IMR-90 (cell line): ENCODE results near the gene APPBP2. TPM values are rescaled to one million over a fixed set of nuclear protein-coding genes. Genes with fewer than 3 reads are reported as not detected.

Experiments
- ATAC-seq: fragments of 200-7000 bp; cut with Tn5 transposase; 2 replicates; pipeline ENCODE4 v1.9.1; 2020; ENCODE audit warnings: low read depth, mild to moderate bottlenecking, moderate library complexity
- BruUV-seq: library from RNA; stranded (reverse); fragments of 400-500 nt; replicated peaks from 2 replicates; lab custom pipeline; 2021; lab: Mats Ljungman, UMichigan
- CTCF ChIA-PET: fragments of 300-600 bp; formaldehyde crosslinking; extraction: SDS; loops from one replicate; lab custom pipeline; 2021; ENCODE audit warnings: antibody characterized with exemption; lab: Yijun Ruan, JAX
- POLR2A ChIA-PET: fragments of 300-600 bp; sonication (Branson Sonifier 250); formaldehyde crosslinking; loops from one replicate; lab custom pipeline; 2022; ENCODE audit warnings: antibody characterized with exemption; ENCODE audit not compliant: unreplicated experiment; lab: Charles Lee
- DNase-seq: peaks from one replicate; pipeline ENCODE4 v3.0.0; 2013
- H2AFZ ChIP-seq: replicated peaks from 2 replicates; pipeline ENCODE3; 2013; ENCODE audit warnings: low read length, mild to moderate bottlenecking; ENCODE audit not compliant: poor library complexity
- H2AK5ac ChIP-seq: 2 replicates; pipeline ENCODE4 v1.6.1; 2013; ENCODE audit warnings: low read depth, low read length, inconsistent platforms
- H2AK9ac ChIP-seq: replicated peaks from 2 replicates; pipeline ENCODE3; 2013; ENCODE audit warnings: mild to moderate bottlenecking, low read depth, low read length, moderate library complexity; ENCODE audit not compliant: poor library complexity
- H2BK120ac ChIP-seq: 2 replicates; pipeline ENCODE4 v1.6.1; 2013; ENCODE audit warnings: low read depth, low read length, inconsistent platforms
- H2BK15ac ChIP-seq: 3 replicates; pipeline ENCODE4 v1.6.1; 2013; ENCODE audit warnings: low read depth, low read length, inconsistent platforms
- H2BK20ac ChIP-seq: 2 replicates; pipeline ENCODE4 v1.6.1; 2013; ENCODE audit warnings: low read depth, mild to moderate bottlenecking, inconsistent platforms, low read length, moderate library complexity
- H2BK5ac ChIP-seq: 2 replicates; pipeline ENCODE4 v1.6.1; 2013; ENCODE audit warnings: mild to moderate bottlenecking, low read depth, low read length, inconsistent platforms; ENCODE audit not compliant: poor library complexity, severe bottlenecking
- H3K14ac ChIP-seq: replicated peaks from 2 replicates; pipeline ENCODE4 v1.6.1; 2013; ENCODE audit warnings: low read depth, low read length, inconsistent platforms
- H3K18ac ChIP-seq: 2 replicates; pipeline ENCODE4 v1.6.1; 2013; ENCODE audit warnings: low read depth, low read length, control low read depth
- H3K23ac ChIP-seq: 2 replicates; pipeline ENCODE4 v1.6.1; 2013; ENCODE audit warnings: low read depth, low read length, inconsistent platforms
- H3K27ac ChIP-seq: 2 replicates; pipeline ENCODE4 v1.5.1; 2013; ENCODE audit warnings: mild to moderate bottlenecking, control low read depth, low read length; ENCODE audit not compliant: insufficient read depth
- H3K27me3 ChIP-seq: 2 replicates; pipeline ENCODE4 v1.6.1; 2013; ENCODE audit warnings: low read length; ENCODE audit not compliant: control insufficient read depth, insufficient read depth
- H3K36me3 ChIP-seq: 2 replicates; pipeline ENCODE4 v1.6.1; 2013; ENCODE audit warnings: low read length, mixed read lengths; ENCODE audit not compliant: control insufficient read depth, insufficient read depth
- H3K4ac ChIP-seq: 2 replicates; pipeline ENCODE4 v1.6.1; 2013; ENCODE audit warnings: low read depth, low read length, inconsistent platforms
- H3K4me1 ChIP-seq: 2 replicates; pipeline ENCODE4 v1.6.1; 2013; ENCODE audit warnings: low read length, mixed read lengths; ENCODE audit not compliant: control insufficient read depth, insufficient read depth
- H3K4me2 ChIP-seq: 2 replicates; pipeline ENCODE4 v1.6.1; 2013; ENCODE audit warnings: low read depth, mild to moderate bottlenecking, control low read depth, low read length, moderate library complexity
- H3K4me3 ChIP-seq: 2 replicates; pipeline ENCODE4 v1.5.1; 2013; ENCODE audit warnings: low read depth, mild to moderate bottlenecking, control low read depth, low read length, moderate library complexity; ENCODE audit not compliant: insufficient read depth
- H3K56ac ChIP-seq: 2 replicates; pipeline ENCODE4 v1.6.1; 2013; ENCODE audit warnings: low read length, inconsistent platforms; ENCODE audit not compliant: insufficient read depth; ENCODE audit errors: extremely low read depth
- H3K79me1 ChIP-seq, 2 experiments: 2 replicates each; pipeline ENCODE4 v1.6.1; 2013; ENCODE audit warnings: low read length in 2 of 2, inconsistent platforms in 1 of 2, low read depth in 1 of 2
- H3K9ac ChIP-seq: 2 replicates; pipeline ENCODE4 v1.6.1; 2013; ENCODE audit warnings: low read depth, low read length, control low read depth
- H3K9me1 ChIP-seq: 2 replicates; pipeline ENCODE4 v1.6.1; 2013; ENCODE audit warnings: low read length, inconsistent platforms; ENCODE audit not compliant: insufficient read depth
- H3K9me3 ChIP-seq: 2 replicates; pipeline ENCODE4 v1.6.1; 2013; ENCODE audit warnings: low read length; ENCODE audit not compliant: control insufficient read depth, insufficient read depth
- H4K20me1 ChIP-seq: 2 replicates; pipeline ENCODE4 v1.6.1; 2013; ENCODE audit warnings: low read length, inconsistent platforms; ENCODE audit not compliant: insufficient read depth
- H4K5ac ChIP-seq: 2 replicates; pipeline ENCODE4 v1.6.1; 2013; ENCODE audit warnings: mild to moderate bottlenecking, low read depth, low read length, control low read depth
- H4K8ac ChIP-seq, 2 experiments: 2 replicates each; pipeline ENCODE4 v1.6.1; 2013; ENCODE audit warnings: low read depth in 2 of 2, low read length in 2 of 2, control low read depth in 1 of 2, inconsistent platforms in 1 of 2
- H4K91ac ChIP-seq: 2 replicates; pipeline ENCODE4 v1.6.1; 2013; ENCODE audit warnings: low read depth, low read length, inconsistent platforms; ENCODE audit not compliant: insufficient read depth
- BHLHE40 ChIP-seq: fragments of 150-350 bp; IDR thresholded peaks from 2 replicates; pipeline ENCODE4 v1.6.1; 2016; ENCODE audit warnings: mild to moderate bottlenecking, low read depth, low read length
- CHD1 ChIP-seq: IDR thresholded peaks from 2 replicates; pipeline ENCODE4 v1.6.1; 2012; ENCODE audit warnings: low read depth, low read length, improper control_type of control experiment
- MAFK ChIP-seq: IDR thresholded peaks from 2 replicates; pipeline ENCODE4 v1.6.1; 2012; ENCODE audit warnings: low read depth, low read length, improper control_type of control experiment
- MAZ ChIP-seq: IDR thresholded peaks from 2 replicates; pipeline ENCODE4 v1.6.1; 2012; ENCODE audit warnings: low read depth, mild to moderate bottlenecking, low read length, improper control_type of control experiment, moderate library complexity, borderline replicate concordance
- MXI1 ChIP-seq: IDR thresholded peaks from 2 replicates; pipeline ENCODE4 v1.6.1; 2012; ENCODE audit warnings: low read depth, mild to moderate bottlenecking, low read length, moderate library complexity, borderline replicate concordance
- NFE2L2 ChIP-seq: fragments of 150-350 bp; IDR thresholded peaks from 2 replicates; pipeline ENCODE4 v1.6.1; 2016; ENCODE audit warnings: low read depth, mild to moderate bottlenecking, low read length
- POLR2A ChIP-seq: IDR thresholded peaks from 2 replicates; pipeline ENCODE4 v1.6.1; 2012; ENCODE audit warnings: mild to moderate bottlenecking, low read depth, low read length
- RAD21 ChIP-seq: IDR thresholded peaks from 2 replicates; pipeline ENCODE4 v1.6.1; 2012; ENCODE audit warnings: low read length, improper control_type of control experiment
- RFX5 ChIP-seq: IDR thresholded peaks from 2 replicates; pipeline ENCODE4 v1.8.0; 2012; ENCODE audit warnings: low read depth, mild to moderate bottlenecking, low read length, moderate library complexity
- WGBS, 2 experiments: methylation state at CpG; one replicate each; pipeline versions ENCODE4 v1.1.5 to v1.1.7; 2013; ENCODE audit warnings: missing lambda C conversion rate in 2 of 2; ENCODE audit not compliant: insufficient read length in 1 of 2; ENCODE audit errors: extremely low coverage in 2 of 2; 5-methylcytosine and 5-hydroxymethylcytosine counted together
- dilution Hi-C: fragments of 300-500 bp; cut with HindIII; formaldehyde crosslinking; loops from one replicate; pipeline ENCODE4 v1.14.3; 2018; ENCODE audit warnings: low sequenced_read_pairs; ENCODE audit not compliant: unreplicated experiment
- in situ Hi-C: fragments of 300-500 bp; cut with MboI; formaldehyde crosslinking; loops from 3 replicates; pipeline ENCODE4 v1.14.3; 2019; ENCODE audit warnings: low sequenced_read_pairs, inconsistent platforms, mixed read lengths
- intact Hi-C: fragments of 100-400 bp; cut with micrococcal nuclease; formaldehyde crosslinking; loops from 2 replicates; pipeline ENCODE4 v1.10.0; 2022
- polyA plus RNA-seq, 3 experiments: library from polyadenylated mRNA; depleted of rRNA; stranded (reverse); fragments of >200 nt; gene quantifications; 2 replicates each; pipeline ENCODE4 v1.2.3, GENCODE V29; 2012; ENCODE audit warnings: low replicate concordance in 1 of 3
- total RNA-seq: library from RNA; depleted of rRNA; stranded (reverse); fragments of >200 nt; gene quantifications from 2 replicates; pipeline ENCODE4 v1.2.3, GENCODE V29; 2012
- TF ChIP-seq, protein P1 (sequence below): conservative IDR thresholded peaks from 2 replicates; pipeline ENCODE4 v1.5.1; 2012; ENCODE audit warnings: mild to moderate bottlenecking, low read depth, low read length, improper control_type of control experiment
- TF ChIP-seq, protein P2 (sequence below): fragments of 150-350 bp; IDR thresholded peaks from 2 replicates; pipeline ENCODE4 v1.6.1; 2016; ENCODE audit warnings: low read depth, mild to moderate bottlenecking, low read length, moderate library complexity, borderline replicate concordance

The APPBP2 gene
- total and polyA plus RNA-seq, 2 of the 4 experiments (the other 2 are of a cell fraction): 12.3 to 93.9 TPM

DNA sequence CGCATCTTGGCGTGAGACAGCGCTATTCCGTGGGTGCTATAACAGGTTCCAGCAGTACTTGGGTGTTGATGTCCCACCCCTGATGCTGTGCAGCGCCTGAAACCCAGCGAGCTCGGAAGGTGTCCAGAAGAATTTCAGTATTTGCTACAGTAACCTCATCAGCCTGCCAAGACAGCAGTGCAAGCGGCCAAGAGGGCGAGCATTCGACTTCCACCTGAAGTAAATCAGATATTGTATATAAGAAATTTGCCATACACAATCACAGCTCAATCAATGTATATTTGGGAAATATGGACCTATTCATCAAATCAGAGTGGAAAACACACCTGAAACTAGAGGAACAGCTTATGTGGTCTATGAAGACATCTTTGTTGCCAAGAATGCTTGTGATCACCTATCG is 13.0 kb downstream of the APPBP2 start:
- H2BK15ac ChIP-seq: no peak overlapping the region
- CTCF ChIA-PET: no interaction called here
- H2BK120ac ChIP-seq: no peak overlapping the region
- H3K4me3 ChIP-seq: no peak overlapping the region
- peaks cover 12% of the 10 kb centered on the region for H3K9me1 ChIP-seq
- no peak overlapping the region for H4K91ac ChIP-seq
- H3K79me1 ChIP-seq: peaks cover 28 to 76% of the 10 kb centered on the region in 2 experiments
- no peaks in the 10 kb centered on the region for H3K27me3 ChIP-seq
- H4K20me1 ChIP-seq: peaks cover 63% of the 10 kb centered on the region
- no peak for ATAC-seq
- H4K8ac ChIP-seq: no peak overlapping the region
- H3K9ac ChIP-seq: no peak overlapping the region
- no peak overlapping the region for H3K27ac ChIP-seq
- intact Hi-C loops (loop anchor here (5.0 kb wide), 1 partner anchor 36 kb away; no protein-coding TSS in a partner anchor), in situ Hi-C loops (no loop called here), dilution Hi-C loops (no loop called here)
- no TSS peak for BruUV-seq
- H3K56ac ChIP-seq: no peak overlapping the region
- POLR2A ChIA-PET: no interaction called here
- no peak overlapping the region for H2AK9ac ChIP-seq
- no peak overlapping the region for H3K4me2 ChIP-seq
- no peak overlapping the region for H3K4ac ChIP-seq
- no peak overlapping the region for H2BK20ac ChIP-seq
- no peak overlapping the region for H3K18ac ChIP-seq
- TF ChIP-seq POLR2A (no peak), BHLHE40 (no peak), NFE2L2 (no peak), MAFK (no peak), RFX5 (no peak), CHD1 (no peak), MXI1 (no peak), RAD21 (no peak), MAZ (no peak)
- TF ChIP-seq, protein P1, sequence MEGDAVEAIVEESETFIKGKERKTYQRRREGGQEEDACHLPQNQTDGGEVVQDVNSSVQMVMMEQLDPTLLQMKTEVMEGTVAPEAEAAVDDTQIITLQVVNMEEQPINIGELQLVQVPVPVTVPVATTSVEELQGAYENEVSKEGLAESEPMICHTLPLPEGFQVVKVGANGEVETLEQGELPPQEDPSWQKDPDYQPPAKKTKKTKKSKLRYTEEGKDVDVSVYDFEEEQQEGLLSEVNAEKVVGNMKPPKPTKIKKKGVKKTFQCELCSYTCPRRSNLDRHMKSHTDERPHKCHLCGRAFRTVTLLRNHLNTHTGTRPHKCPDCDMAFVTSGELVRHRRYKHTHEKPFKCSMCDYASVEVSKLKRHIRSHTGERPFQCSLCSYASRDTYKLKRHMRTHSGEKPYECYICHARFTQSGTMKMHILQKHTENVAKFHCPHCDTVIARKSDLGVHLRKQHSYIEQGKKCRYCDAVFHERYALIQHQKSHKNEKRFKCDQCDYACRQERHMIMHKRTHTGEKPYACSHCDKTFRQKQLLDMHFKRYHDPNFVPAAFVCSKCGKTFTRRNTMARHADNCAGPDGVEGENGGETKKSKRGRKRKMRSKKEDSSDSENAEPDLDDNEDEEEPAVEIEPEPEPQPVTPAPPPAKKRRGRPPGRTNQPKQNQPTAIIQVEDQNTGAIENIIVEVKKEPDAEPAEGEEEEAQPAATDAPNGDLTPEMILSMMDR: no peak
- TF ChIP-seq, protein P2, sequence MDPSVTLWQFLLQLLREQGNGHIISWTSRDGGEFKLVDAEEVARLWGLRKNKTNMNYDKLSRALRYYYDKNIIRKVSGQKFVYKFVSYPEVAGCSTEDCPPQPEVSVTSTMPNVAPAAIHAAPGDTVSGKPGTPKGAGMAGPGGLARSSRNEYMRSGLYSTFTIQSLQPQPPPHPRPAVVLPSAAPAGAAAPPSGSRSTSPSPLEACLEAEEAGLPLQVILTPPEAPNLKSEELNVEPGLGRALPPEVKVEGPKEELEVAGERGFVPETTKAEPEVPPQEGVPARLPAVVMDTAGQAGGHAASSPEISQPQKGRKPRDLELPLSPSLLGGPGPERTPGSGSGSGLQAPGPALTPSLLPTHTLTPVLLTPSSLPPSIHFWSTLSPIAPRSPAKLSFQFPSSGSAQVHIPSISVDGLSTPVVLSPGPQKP: no peak
- no CpG with 5 or more reads among the region's 11 CpGs for WGBS, 2 experiments
- H2AK5ac ChIP-seq: no peak overlapping the region
- no peaks in the 10 kb centered on the region for H3K9me3 ChIP-seq
- H2AFZ ChIP-seq: no peak overlapping the region
- no peak overlapping the region for H2BK5ac ChIP-seq
- peaks cover 8% of the 10 kb centered on the region for H3K36me3 ChIP-seq
- no peak overlapping the region for H3K23ac ChIP-seq
- no peak for DNase-seq
- no peak overlapping the region for H3K14ac ChIP-seq
- H3K4me1 ChIP-seq: peaks cover 3% of the 10 kb centered on the region
- H4K5ac ChIP-seq: no peak overlapping the region
